Left ventricle myocardium inferior (tissue), 1 donor: Measurements from ENCODE around the gene COPB1. TPM values are rescaled to one million over a fixed set of nuclear protein-coding genes. Genes with fewer than 3 reads are reported as not detected.
"Not testable (repeated sequence)": the region's sequence is repeated elsewhere in the genome, so short reads cannot be mapped to it uniquely, and the experiment has no call there.

Source experiments
- DNase-seq: peaks from one replicate; pipeline ENCODE4 v3.0.0-alpha.2; 2020
- H3K27ac ChIP-seq: fragments of 200-600 bp; replicated peaks from 2 replicates; pipeline ENCODE4 v1.8.0; 2021
- H3K27me3 ChIP-seq: fragments of 200-600 bp; 2 replicates; pipeline ENCODE4 v1.8.0; 2021; ENCODE audit warnings: low read depth
- H3K36me3 ChIP-seq: fragments of 200-600 bp; 2 replicates; pipeline ENCODE4 v1.8.0; 2021
- H3K4me1 ChIP-seq: fragments of 200-600 bp; 2 replicates; pipeline ENCODE4 v1.8.0; 2021
- H3K4me3 ChIP-seq: fragments of 200-600 bp; 2 replicates; pipeline ENCODE4 v1.8.0; 2021; ENCODE audit warnings: mild to moderate bottlenecking, moderate library complexity
- H3K9me3 ChIP-seq: fragments of 200-600 bp; replicated peaks from 2 replicates; pipeline ENCODE4 v1.8.0; 2021
- CTCF ChIP-seq: fragments of 200-600 bp; IDR thresholded peaks from 2 replicates; pipeline ENCODE4 v1.8.0; 2021; ENCODE audit warnings: antibody characterized with exemption, mild to moderate bottlenecking, borderline replicate concordance
- intact Hi-C: fragments of 100-400 bp; cut with micrococcal nuclease; formaldehyde crosslinking; loops from one replicate; pipeline ENCODE4 v1.11.0; 2022
- total RNA-seq: library from RNA; stranded (reverse); fragmentation: NEBNext Ultra II Directional; extraction: Animal tissue kit (Norgen Biotek cat#: 25700); gene quantifications from one replicate; pipeline ENCODE4 v1.2.1, GENCODE V29; 2021
- donor health status: DM: no; HTN: yes; CAD: no; lungs with severe emphysema.

COPB1 gene
- total RNA-seq, 1 donor from 2014 or later, result 45.8 TPM

GRCh38 chr11:14537134-14537599, 37.6 kb upstream of the COPB1 start:
- H3K9me3 ChIP-seq, result no peaks in the 10 kb centered on the region
- no peak for DNase-seq
- no peak overlapping the region for H3K4me3 ChIP-seq
- H3K4me1 ChIP-seq, result peaks cover 50% of the 10 kb centered on the region
- TF ChIP-seq CTCF, result peak; percentile 86
- H3K36me3 ChIP-seq, result no peaks in the 10 kb centered on the region
- intact Hi-C loops, result no loop called here
- peak overlapping the region; percentile 76 for H3K27ac ChIP-seq
- no peaks in the 10 kb centered on the region for H3K27me3 ChIP-seq

GRCh38 chr11:14535166-14535565, 35.6 kb upstream of the COPB1 start:
- H3K4me3 ChIP-seq, H3K9me3 ChIP-seq, DNase-seq, H3K27me3 ChIP-seq, intact Hi-C loops, H3K27ac ChIP-seq, H3K36me3 ChIP-seq: not testable (repeated sequence)
- peaks cover 31% of the 10 kb centered on the region for H3K4me1 ChIP-seq

- intact Hi-C loops, result no loop called here
- Histone ChIP-seq H3K27me3 (no peaks in the 10 kb centered on the region), H3K36me3 (no peaks in the 10 kb centered on the region), H3K9me3 (no peaks in the 10 kb centered on the region), H3K4me1 (no peaks in the 10 kb centered on the region), H3K27ac (no peak overlapping the region), H3K4me3 (no peak overlapping the region)
- DNase-seq, result no peak
- TF ChIP-seq CTCF, result no peak
These were observed 30.3 kb upstream of the COPB1 start for GRCh38 chr11:14529951-14530350.

- no peaks in the 10 kb centered on the region for H3K27me3 ChIP-seq
- H3K36me3 ChIP-seq, result no peaks in the 10 kb centered on the region
- no peaks in the 10 kb centered on the region for H3K4me1 ChIP-seq
- no peak overlapping the region for H3K27ac ChIP-seq
- H3K9me3 ChIP-seq, result no peaks in the 10 kb centered on the region
- no peak for TF ChIP-seq CTCF
- H3K4me3 ChIP-seq, result no peak overlapping the region
- intact Hi-C loops, result no loop called here
- no peak for DNase-seq
These were observed 29.7 kb upstream of the COPB1 start for GRCh38 chr11:14529321-14529720.

DNA sequence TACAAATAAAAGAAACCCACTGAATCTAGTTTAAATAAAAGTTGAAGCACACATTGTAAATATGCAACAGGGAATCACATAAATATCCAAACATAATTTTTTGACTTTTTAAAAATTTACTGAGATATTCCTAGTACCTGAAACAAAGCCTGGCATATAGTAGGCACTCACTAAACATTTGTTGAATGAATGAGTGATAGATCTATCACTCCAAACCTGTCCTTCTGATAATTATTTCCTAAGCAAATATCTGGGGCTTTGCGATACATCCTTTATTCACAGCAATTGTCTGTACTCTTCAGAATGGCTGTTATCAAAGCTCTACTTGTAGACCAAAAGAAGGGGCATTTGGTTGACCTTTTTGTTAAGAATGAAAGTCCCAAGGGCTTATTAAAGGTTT, 23.2 kb upstream of the COPB1 start:
- intact Hi-C loops, result no loop called here

GRCh38 chr11:14522245-14522644, 22.6 kb upstream of the COPB1 start:
- H3K27me3 ChIP-seq, result no peaks in the 10 kb centered on the region
- peaks cover 38% of the 10 kb centered on the region for H3K4me1 ChIP-seq
- TF ChIP-seq CTCF, result no peak
- no peaks in the 10 kb centered on the region for H3K9me3 ChIP-seq
- peaks cover 11% of the 10 kb centered on the region for H3K36me3 ChIP-seq
- H3K27ac ChIP-seq, result no peak overlapping the region
- intact Hi-C loops, result no loop called here
- H3K4me3 ChIP-seq, result no peak overlapping the region
- DNase-seq, result no peak

More for the DNA sequence above, 23.2 kb upstream of the COPB1 start:
- Histone ChIP-seq H3K4me3 (no peak overlapping the region), H3K27me3 (no peaks in the 10 kb centered on the region), H3K27ac (no peak overlapping the region), H3K4me1 (peaks cover 32% of the 10 kb centered on the region), H3K36me3 (peaks cover 5% of the 10 kb centered on the region), H3K9me3 (no peaks in the 10 kb centered on the region)
- DNase-seq, result no peak
- TF ChIP-seq CTCF, result no peak
